Umbilical cord (tissue), 2 donors: ENCODE measurements around the gene IFNAR1. TPM values are rescaled to one million over a fixed set of nuclear protein-coding genes. Genes with fewer than 3 reads are reported as not detected.
A peak's percentile ranks its signal among the peaks of the same experiment; 100 is the strongest.

Source experiments
- DNase-seq: peaks from one replicate; pipeline ENCODE4 v3.0.0-alpha.2; 2015; ENCODE audit warnings: low spot score
- total RNA-seq: library from RNA; depleted of rRNA; stranded (reverse); fragments of >200 nt; gene quantifications from one replicate; pipeline ENCODE4 v1.2.3, GENCODE V29; 2014; ENCODE audit warnings: low replicate concordance; ENCODE audit not compliant: insufficient read depth

IFNAR1 gene
- total RNA-seq, 1 donor from 2014 or later, result 33.5 TPM

GRCh38 chr21:33401630-33401992, 76.8 kb downstream of the IFNAR1 start:
- no peak for DNase-seq

GRCh38 chr21:33402001-33402979, 77.5 kb downstream of the IFNAR1 start:
- peak; percentile 83 for DNase-seq

GRCh38 chr21:33403128-33403785, 78.5 kb downstream of the IFNAR1 start, which contains the start of gene IFNGR2:
IFNGR2 (plus strand) TSS chr21:33403413; CDS start chr21:33403544, 131 bp downstream.
- DNase-seq, result peak; percentile 51

GRCh38 chr21:33403786-33404585, 79.2 kb downstream of the IFNAR1 start:
- DNase-seq, result peak; percentile 52

- DNase-seq, result no peak
These were observed 81.7 kb downstream of the IFNAR1 start for GRCh38 chr21:33406493-33406892.

Other genes starting within 250 kb of the IFNAR1 start
- 2.2 TPM for gene IFNAR2, start 95.0 kb upstream of the IFNAR1 start, total RNA-seq
- gene IL10RB, start 58.6 kb upstream of the IFNAR1 start, total RNA-seq, result 45.7 TPM
- gene IFNGR2, start 78.4 kb downstream of the IFNAR1 start, total RNA-seq, result 85.2 TPM
- 56.3 TPM for gene TMEM50B, start 155.0 kb downstream of the IFNAR1 start, total RNA-seq
- 1.9 TPM for gene DNAJC28, start 166.7 kb downstream of the IFNAR1 start, total RNA-seq
- gene GART, start 217.1 kb downstream of the IFNAR1 start, total RNA-seq, result 67.2 TPM
- 134 TPM for gene SON, start 218.1 kb downstream of the IFNAR1 start, total RNA-seq